ENCODE data around the gene CACNA1S.

Gene CACNA1S

GRCh38 chr1:201112173-201112731, at the start of gene CACNA1S:
TSS of gene CACNA1S (minus strand) at chr1:201112426. CDS start at chr1:201112339, 87 bp downstream.
- TF ChIP-seq, protein P1, sequence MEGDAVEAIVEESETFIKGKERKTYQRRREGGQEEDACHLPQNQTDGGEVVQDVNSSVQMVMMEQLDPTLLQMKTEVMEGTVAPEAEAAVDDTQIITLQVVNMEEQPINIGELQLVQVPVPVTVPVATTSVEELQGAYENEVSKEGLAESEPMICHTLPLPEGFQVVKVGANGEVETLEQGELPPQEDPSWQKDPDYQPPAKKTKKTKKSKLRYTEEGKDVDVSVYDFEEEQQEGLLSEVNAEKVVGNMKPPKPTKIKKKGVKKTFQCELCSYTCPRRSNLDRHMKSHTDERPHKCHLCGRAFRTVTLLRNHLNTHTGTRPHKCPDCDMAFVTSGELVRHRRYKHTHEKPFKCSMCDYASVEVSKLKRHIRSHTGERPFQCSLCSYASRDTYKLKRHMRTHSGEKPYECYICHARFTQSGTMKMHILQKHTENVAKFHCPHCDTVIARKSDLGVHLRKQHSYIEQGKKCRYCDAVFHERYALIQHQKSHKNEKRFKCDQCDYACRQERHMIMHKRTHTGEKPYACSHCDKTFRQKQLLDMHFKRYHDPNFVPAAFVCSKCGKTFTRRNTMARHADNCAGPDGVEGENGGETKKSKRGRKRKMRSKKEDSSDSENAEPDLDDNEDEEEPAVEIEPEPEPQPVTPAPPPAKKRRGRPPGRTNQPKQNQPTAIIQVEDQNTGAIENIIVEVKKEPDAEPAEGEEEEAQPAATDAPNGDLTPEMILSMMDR (IDR thresholded peaks at IDR 0.05; ENCODE audit: borderline replicate concordance, control extremely low read depth, extremely low read depth, insufficient read depth, missing control alignments) = no peak
- no peak for DNase-seq (ENCODE audit: low spot score)
- in situ Hi-C loops (cut with MboI; ENCODE audit: low sequenced_read_pairs, unreplicated experiment) = no loop called here

GRCh38 chr1:201157949-201158348, 45.7 kb upstream of the CACNA1S start:
- TF ChIP-seq, protein P1 (IDR thresholded peaks at IDR 0.05; ENCODE audit: borderline replicate concordance, control extremely low read depth, extremely low read depth, insufficient read depth, missing control alignments) = no peak
- in situ Hi-C loops (cut with MboI; ENCODE audit: low sequenced_read_pairs, unreplicated experiment) = no loop called here
- no peak for DNase-seq (ENCODE audit: low spot score)

DNA sequence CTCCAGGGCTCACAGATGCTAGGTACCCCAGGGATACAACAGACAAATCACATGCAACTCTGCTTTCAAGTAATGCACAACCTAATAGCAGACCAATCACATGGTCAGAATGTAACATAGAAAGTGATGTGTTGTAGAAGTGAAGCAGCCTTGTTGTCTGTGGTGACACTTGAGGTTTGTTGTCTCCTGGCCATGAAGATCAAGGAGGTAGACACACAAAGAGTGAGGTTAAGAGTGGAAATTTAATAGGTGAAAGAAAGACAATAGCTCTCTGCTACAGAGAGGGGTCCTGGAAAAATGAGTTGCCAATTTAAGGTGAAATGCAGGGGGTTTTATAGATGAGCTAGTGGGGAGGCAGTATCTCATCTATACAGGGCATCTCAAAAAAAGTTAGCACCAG, 44.6 kb upstream of the CACNA1S start:
- TF ChIP-seq, protein P1 (IDR thresholded peaks at IDR 0.05; ENCODE audit: borderline replicate concordance, control extremely low read depth, extremely low read depth, insufficient read depth, missing control alignments) = no peak
- in situ Hi-C loops (cut with MboI; ENCODE audit: low sequenced_read_pairs, unreplicated experiment) = no loop called here
- no peak for DNase-seq (ENCODE audit: low spot score)

- in situ Hi-C loops (cut with MboI; ENCODE audit: low sequenced_read_pairs, unreplicated experiment) = no loop called here
- no peak for DNase-seq (ENCODE audit: low spot score)
- TF ChIP-seq, protein P1 (IDR thresholded peaks at IDR 0.05; ENCODE audit: borderline replicate concordance, control extremely low read depth, extremely low read depth, insufficient read depth, missing control alignments) = no peak
These were observed 44.1 kb upstream of the CACNA1S start for GRCh38 chr1:201156346-201156745.

DNA sequence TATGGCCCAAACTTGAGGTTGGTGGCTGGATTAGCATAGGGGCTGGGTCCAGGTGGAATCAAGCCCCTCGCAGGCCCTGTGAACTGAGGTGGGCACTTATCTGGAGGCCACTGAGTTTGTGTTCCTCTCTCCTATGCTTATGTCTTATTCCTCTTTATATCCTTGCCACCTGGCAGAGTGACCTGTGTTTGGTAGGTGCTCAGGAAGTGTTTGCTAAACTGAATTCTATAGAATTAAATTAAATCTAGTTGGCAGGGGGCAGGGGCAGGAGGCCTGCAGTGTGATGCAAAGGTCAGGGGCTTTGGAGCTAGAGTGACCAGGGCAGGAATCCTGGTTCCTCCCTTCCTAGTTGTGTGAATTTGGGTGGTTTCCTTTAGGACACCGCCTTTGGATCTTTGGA, 43.1 kb upstream of the CACNA1S start:
- in situ Hi-C loops (cut with MboI; ENCODE audit: low sequenced_read_pairs, unreplicated experiment) = no loop called here
- no peak for DNase-seq (ENCODE audit: low spot score)
- TF ChIP-seq, protein P1 (IDR thresholded peaks at IDR 0.05; ENCODE audit: borderline replicate concordance, control extremely low read depth, extremely low read depth, insufficient read depth, missing control alignments) = no peak

- in situ Hi-C loops (cut with MboI; ENCODE audit: low sequenced_read_pairs, unreplicated experiment) = no loop called here
- TF ChIP-seq, protein P1 (IDR thresholded peaks at IDR 0.05; ENCODE audit: borderline replicate concordance, control extremely low read depth, extremely low read depth, insufficient read depth, missing control alignments) = no peak
- DNase-seq (ENCODE audit: low spot score) = peak; percentile 99
These were observed 42.4 kb upstream of the CACNA1S start, which contains the start of gene TMEM9 for GRCh38 chr1:201154389-201155165. TSS of gene TMEM9 (minus strand) at chr1:201154474. CDS start at chr1:201153923, 551 bp downstream.

Data from GM13976 (cell line).